ENCODE results near the gene GPR146. TPM values are rescaled to one million over a fixed set of nuclear protein-coding genes. Genes with fewer than 3 reads are reported as not detected.

GPR146 gene
- total and polyA plus RNA-seq, 9 of the 15 experiments (the other 6 are each of a cell fraction or from before 2014, with no cell fraction given): 0.22 to 3.6 (median 0.64) TPM; not detected in 2

DNA sequence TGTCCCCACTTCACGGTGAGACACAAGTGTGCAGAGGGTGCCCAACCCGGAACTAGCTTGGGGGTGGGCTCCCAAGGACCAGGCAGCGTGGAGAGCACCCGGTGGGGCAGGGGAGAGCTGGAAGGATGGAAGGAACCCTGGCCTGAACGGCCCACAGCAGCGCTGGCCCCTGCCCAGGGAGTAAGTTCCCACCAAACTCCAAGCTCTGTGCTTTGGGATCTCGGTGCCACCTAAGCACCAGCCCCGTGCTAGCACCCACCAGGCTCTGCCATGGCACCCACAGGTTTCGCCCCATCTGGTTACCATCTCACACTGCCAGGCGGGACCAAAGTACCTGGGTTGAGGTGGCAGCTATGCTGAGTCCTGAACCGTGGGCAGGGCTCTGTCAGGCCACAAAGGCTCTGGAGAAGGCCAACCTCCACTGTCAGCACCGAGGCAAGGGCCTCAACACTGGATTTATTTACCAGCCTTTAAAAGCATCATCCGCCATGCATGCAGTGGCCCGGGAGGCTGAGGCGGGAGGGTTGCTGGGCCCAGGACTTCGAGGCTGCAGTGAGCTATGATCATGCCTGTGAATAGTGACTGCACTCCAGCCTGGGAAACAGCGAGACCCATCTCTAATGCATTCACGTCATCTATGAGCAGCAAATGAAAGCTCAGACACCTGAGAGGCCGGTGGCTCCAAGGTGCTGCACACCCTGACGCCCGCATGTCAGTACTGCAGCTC is 59.6 kb downstream of the GPR146 start (continued):
- TF ChIP-seq, protein P1, sequence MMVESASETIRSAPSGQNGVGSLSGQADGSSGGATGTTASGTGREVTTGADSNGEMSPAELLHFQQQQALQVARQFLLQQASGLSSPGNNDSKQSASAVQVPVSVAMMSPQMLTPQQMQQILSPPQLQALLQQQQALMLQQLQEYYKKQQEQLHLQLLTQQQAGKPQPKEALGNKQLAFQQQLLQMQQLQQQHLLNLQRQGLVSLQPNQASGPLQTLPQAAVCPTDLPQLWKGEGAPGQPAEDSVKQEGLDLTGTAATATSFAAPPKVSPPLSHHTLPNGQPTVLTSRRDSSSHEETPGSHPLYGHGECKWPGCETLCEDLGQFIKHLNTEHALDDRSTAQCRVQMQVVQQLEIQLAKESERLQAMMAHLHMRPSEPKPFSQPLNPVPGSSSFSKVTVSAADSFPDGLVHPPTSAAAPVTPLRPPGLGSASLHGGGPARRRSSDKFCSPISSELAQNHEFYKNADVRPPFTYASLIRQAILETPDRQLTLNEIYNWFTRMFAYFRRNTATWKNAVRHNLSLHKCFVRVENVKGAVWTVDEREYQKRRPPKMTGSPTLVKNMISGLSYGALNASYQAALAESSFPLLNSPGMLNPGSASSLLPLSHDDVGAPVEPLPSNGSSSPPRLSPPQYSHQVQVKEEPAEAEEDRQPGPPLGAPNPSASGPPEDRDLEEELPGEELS (CRISPR knock-in tag; IDR thresholded peaks at IDR 0.05; ENCODE audit: borderline replicate concordance): no peak

DNA sequence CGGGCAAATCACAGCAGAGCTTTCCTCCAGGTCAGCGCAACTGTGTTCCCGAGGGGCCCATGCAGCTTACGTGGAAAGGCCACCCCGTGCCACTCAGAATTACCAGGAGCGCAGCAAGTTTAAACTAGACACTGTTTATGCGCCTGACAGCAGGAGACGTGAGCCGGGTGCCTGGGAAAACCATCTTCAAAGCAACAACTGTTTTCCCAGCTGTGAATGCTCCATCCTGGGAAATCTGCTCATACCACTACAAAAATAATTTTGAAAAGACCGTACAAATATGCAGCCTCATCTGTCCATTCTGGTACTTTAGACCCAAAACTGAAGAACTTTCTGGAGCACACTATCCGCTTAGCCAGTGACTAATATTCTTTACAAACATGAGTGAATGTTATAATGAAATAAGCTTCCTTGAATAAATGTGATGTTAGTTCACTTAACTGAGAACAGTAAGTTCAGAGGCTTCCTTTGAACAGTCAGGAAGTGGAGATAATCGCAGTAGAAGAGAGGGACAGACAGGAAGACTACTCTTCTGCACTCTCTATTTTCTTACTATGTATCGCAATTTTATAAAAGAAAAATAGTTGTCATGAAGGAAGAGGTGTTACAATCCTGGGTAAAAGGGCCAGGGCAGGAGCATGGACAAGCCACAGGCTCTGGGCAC is 60.3 kb downstream of the GPR146 start:
- Histone ChIP-seq H3K9me3 (replicated peaks; ENCODE audit: control insufficient read depth, insufficient read depth, low read depth, low read length) (no peaks in the 10 kb centered on the region), H3K27me3 (ENCODE audit: control insufficient read depth in 2 of 2, insufficient read depth in 2 of 2, low read length in 2 of 2) (no peaks in the 10 kb centered on the region), H3K9me1 (ENCODE audit: control insufficient read depth, insufficient read depth, low read length) (no peaks in the 10 kb centered on the region), H2AFZ (ENCODE audit: low read depth, low read length) (no peak overlapping the region), H3K9ac (ENCODE audit: insufficient read depth in 1 of 2, low read depth in 2 of 2, low read length in 2 of 2) (no peak overlapping the region), H3K79me2 (ENCODE audit: control insufficient read depth, insufficient read depth, low read length) (peaks cover 3% of the 10 kb centered on the region; the same call in 1 of the 3 replicates), H3K4me3 (no peak overlapping the region), H3K4me1 (replicated peaks in 1 of 2; ENCODE audit: control insufficient read depth in 2 of 2, insufficient read depth in 2 of 2, low read length in 2 of 2) (peaks cover 0 to 41% of the 10 kb centered on the region in 2 experiments; a peak in 2 of 5 replicates), H3K4me2 (ENCODE audit: insufficient read depth, low read length) (no peak overlapping the region), H3K27ac (ENCODE audit: extremely low read depth, low read depth, low read length) (no peak overlapping the region), H4K20me1 (replicated peaks; ENCODE audit: control insufficient read depth, insufficient read depth, low read length) (no peaks in the 10 kb centered on the region; the same call in 1 of the 2 replicates), H3K36me3 (ENCODE audit: control insufficient read depth, insufficient read depth, low read length) (no peaks in the 10 kb centered on the region; the same call in 2 of the 3 replicates)
- TF ChIP-seq, protein P2, sequence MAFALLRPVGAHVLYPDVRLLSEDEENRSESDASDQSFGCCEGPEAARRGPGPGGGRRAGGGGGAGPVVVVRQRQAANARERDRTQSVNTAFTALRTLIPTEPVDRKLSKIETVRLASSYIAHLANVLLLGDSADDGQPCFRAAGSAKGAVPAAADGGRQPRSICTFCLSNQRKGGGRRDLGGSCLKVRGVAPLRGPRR (CRISPR knock-in tag; IDR thresholded peaks at IDR 0.05): no peak
- 80% methylated on average over 13 of the region's 13 CpGs for WGBS (ENCODE audit: insufficient coverage, low coverage, missing lambda C conversion rate)
- ATAC-seq (no peak), FAIRE-seq (no peak), DNase-seq (ENCODE audit: extremely low read depth in 1 of 4, low spot score in 3 of 4) (no peak)
- no TSS peak for BruUV-seq (replicated peaks)
- ChIA-PET CTCF (ENCODE audit: low intra/inter-chr PET ratio) (no interaction called here), POLR2A (interaction anchor here (0.8 to 1.2 kb wide), 4 partner anchors 8 to 116 kb away, joined by 3 read pairs; no protein-coding TSS in a partner anchor)
- in situ Hi-C loops (cut with MboI): no loop called here
- intact Hi-C loops (cut with micrococcal nuclease): no loop called here
